Fibroblast of lung (primary cell): Measurements from ENCODE around the gene EXOSC7.

Experiments used
- EZH2 ChIP-seq: IDR thresholded peaks from 2 replicates; pipeline ENCODE4 v1.5.1; 2012; ENCODE audit warnings: low read length, control low read depth, mild to moderate bottlenecking; ENCODE audit errors: missing control alignments
- TF ChIP-seq, protein P1 (sequence below), 2 donors: IDR thresholded peaks in 1 of 2; conservative IDR thresholded peaks in 1 of 2; 1 replicate in 1 of 2; 2 replicates in 1 of 2; pipeline ENCODE4 v1.5.1; 2011 to 2012; ENCODE audit warnings: low read length in 2 of 2, control low read depth in 1 of 2, inconsistent platforms in 1 of 2, low read depth in 1 of 2, mild to moderate bottlenecking in 1 of 2

- TF ChIP-seq, protein P1, sequence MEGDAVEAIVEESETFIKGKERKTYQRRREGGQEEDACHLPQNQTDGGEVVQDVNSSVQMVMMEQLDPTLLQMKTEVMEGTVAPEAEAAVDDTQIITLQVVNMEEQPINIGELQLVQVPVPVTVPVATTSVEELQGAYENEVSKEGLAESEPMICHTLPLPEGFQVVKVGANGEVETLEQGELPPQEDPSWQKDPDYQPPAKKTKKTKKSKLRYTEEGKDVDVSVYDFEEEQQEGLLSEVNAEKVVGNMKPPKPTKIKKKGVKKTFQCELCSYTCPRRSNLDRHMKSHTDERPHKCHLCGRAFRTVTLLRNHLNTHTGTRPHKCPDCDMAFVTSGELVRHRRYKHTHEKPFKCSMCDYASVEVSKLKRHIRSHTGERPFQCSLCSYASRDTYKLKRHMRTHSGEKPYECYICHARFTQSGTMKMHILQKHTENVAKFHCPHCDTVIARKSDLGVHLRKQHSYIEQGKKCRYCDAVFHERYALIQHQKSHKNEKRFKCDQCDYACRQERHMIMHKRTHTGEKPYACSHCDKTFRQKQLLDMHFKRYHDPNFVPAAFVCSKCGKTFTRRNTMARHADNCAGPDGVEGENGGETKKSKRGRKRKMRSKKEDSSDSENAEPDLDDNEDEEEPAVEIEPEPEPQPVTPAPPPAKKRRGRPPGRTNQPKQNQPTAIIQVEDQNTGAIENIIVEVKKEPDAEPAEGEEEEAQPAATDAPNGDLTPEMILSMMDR (conservative IDR thresholded peaks at IDR 0.05 in 1 of 2, IDR thresholded peaks at IDR 0.05 in 1 of 2; ENCODE audit: low read depth in 1 of 2, low read length in 2 of 2) = no peak
- TF ChIP-seq EZH2 = no peak
Measured at GRCh38 chr3:45041666-45042065, 65.6 kb downstream of the EXOSC7 start.
